ENCODE results near the gene HCFC1. TPM values are rescaled to one million over a fixed set of nuclear protein-coding genes. Genes with fewer than 3 reads are reported as not detected.

Gene HCFC1
- total RNA-seq, 1 donor from 2014 or later = 25.4 TPM

- no peak for DNase-seq (ENCODE audit: missing footprints)
- no peak for ATAC-seq
- intact Hi-C loops (cut with DNase I) = no loop called here
These were observed 50.5 kb downstream of the HCFC1 start for GRCh38 chrX:153921070-153921469.

GRCh38 chrX:153920546-153920945 is 51.1 kb downstream of the HCFC1 start:
- intact Hi-C loops (cut with DNase I) = no loop called here
- no peak for ATAC-seq
- no peak for DNase-seq (ENCODE audit: missing footprints)

- DNase-seq (ENCODE audit: missing footprints) = no peak
- intact Hi-C loops (cut with DNase I) = no loop called here
- ATAC-seq = no peak
These were observed 52.3 kb downstream of the HCFC1 start for GRCh38 chrX:153919281-153919680.

GRCh38 chrX:153917869-153918268 is 53.7 kb downstream of the HCFC1 start:
- intact Hi-C loops (cut with DNase I) = no loop called here
- no peak for DNase-seq (ENCODE audit: missing footprints)

GRCh38 chrX:153913701-153914100 is 57.9 kb downstream of the HCFC1 start:
- intact Hi-C loops (cut with DNase I) = no loop called here
- DNase-seq (ENCODE audit: missing footprints) = no peak
- ATAC-seq = no peak

More at GRCh38 chrX:153917869-153918268, 53.7 kb downstream of the HCFC1 start:
- no peak for ATAC-seq

GRCh38 chrX:153913211-153913610 is 58.4 kb downstream of the HCFC1 start:
- no peak for ATAC-seq

GRCh38 chrX:153911798-153912197 is 59.8 kb downstream of the HCFC1 start:
- ATAC-seq (no peak), DNase-seq (ENCODE audit: missing footprints) (no peak)
- intact Hi-C loops (cut with DNase I) = no loop called here

More at GRCh38 chrX:153913211-153913610, 58.4 kb downstream of the HCFC1 start:
- DNase-seq (ENCODE audit: missing footprints) = no peak
- intact Hi-C loops (cut with DNase I) = no loop called here

- DNase-seq (ENCODE audit: missing footprints) (no peak), ATAC-seq (no peak)
- intact Hi-C loops (cut with DNase I) = no loop called here
These were observed 61.2 kb downstream of the HCFC1 start for GRCh38 chrX:153910446-153910845.

- intact Hi-C loops (cut with DNase I) = no loop called here
- ATAC-seq (no peak), DNase-seq (ENCODE audit: missing footprints) (no peak)
These were observed 61.6 kb downstream of the HCFC1 start for GRCh38 chrX:153909980-153910360.

- DNase-seq (ENCODE audit: missing footprints) (no peak), ATAC-seq (no peak)
- intact Hi-C loops (cut with DNase I) = no loop called here
These were observed 62.3 kb downstream of the HCFC1 start for GRCh38 chrX:153909024-153909979.

- intact Hi-C loops (cut with DNase I) = no loop called here
- no peak for ATAC-seq
- no peak for DNase-seq (ENCODE audit: missing footprints)
These were observed 63.3 kb downstream of the HCFC1 start for GRCh38 chrX:153908219-153908860.

GRCh38 chrX:153907456-153907855 is 64.2 kb downstream of the HCFC1 start:
- ATAC-seq (no peak), DNase-seq (ENCODE audit: missing footprints) (no peak)
- intact Hi-C loops (cut with DNase I) = no loop called here

GRCh38 chrX:153906126-153906917 is 65.3 kb downstream of the HCFC1 start:
- DNase-seq (ENCODE audit: missing footprints) = no peak
- ATAC-seq = no peak
- intact Hi-C loops (cut with DNase I) = no loop called here

- intact Hi-C loops (cut with DNase I) = no loop called here
- DNase-seq (ENCODE audit: missing footprints) (no peak), ATAC-seq (no peak)
These were observed 66.0 kb downstream of the HCFC1 start for GRCh38 chrX:153905481-153906095.

GRCh38 chrX:153903991-153904957 is 67.3 kb downstream of the HCFC1 start, which contains the start of gene AVPR2:
Gene AVPR2, plus strand, starts transcription at chrX:153904673. Its CDS starts 473 bp downstream, at chrX:153905146.
- ATAC-seq (no peak), DNase-seq (ENCODE audit: missing footprints) (no peak)
- intact Hi-C loops (cut with DNase I) = no loop called here

- intact Hi-C loops (cut with DNase I) = no loop called here
- DNase-seq (ENCODE audit: missing footprints) (no peak), ATAC-seq (peak; percentile 52)
These were observed 68.2 kb downstream of the HCFC1 start for GRCh38 chrX:153903238-153903980.

GRCh38 chrX:153902385-153902784 is 69.2 kb downstream of the HCFC1 start:
- no peak for ATAC-seq
- DNase-seq (ENCODE audit: missing footprints) = no peak
- intact Hi-C loops (cut with DNase I) = no loop called here

All from Right ventricle myocardium inferior (tissue), 1 donor.